WTC11 (cell line): ENCODE measurements around the gene KCNG2. TPM values are rescaled to one million over a fixed set of nuclear protein-coding genes. Genes with fewer than 3 reads are reported as not detected.

Source experiments
- ATAC-seq: fragments of 200-7000 bp; cut with Tn5 transposase; 2 replicates; pipeline ENCODE4 v1.10.0; 2021; ENCODE audit warnings: mild to moderate bottlenecking, moderate library complexity
- CTCF ChIA-PET: fragments of 300-600 bp; sonication (Branson Sonifier 250); formaldehyde crosslinking; loops from one replicate; lab custom pipeline; 2021; ENCODE audit warnings: antibody characterized with exemption; lab: Charles Lee
- POLR2A ChIA-PET: fragments of 350-600 bp; sonication (Branson Sonifier 250); formaldehyde crosslinking; loops from one replicate; lab custom pipeline; 2021; ENCODE audit warnings: antibody characterized with exemption; lab: Charles Lee
- DNase-seq: peaks from one replicate; pipeline ENCODE4 v3.0.0; 2021; ENCODE audit warnings: low spot score
- H3K27ac Mint-ChIP-seq: 2 replicates; pipeline ENCODE4 v1.8.0; 2021; ENCODE audit warnings: mixed read lengths
- H3K27me3 Mint-ChIP-seq: 2 replicates; pipeline ENCODE4 v1.8.0; 2021; ENCODE audit warnings: low read depth, mild to moderate bottlenecking, moderate library complexity, mixed read lengths
- H3K36me3 Mint-ChIP-seq: 2 replicates; pipeline ENCODE4 v1.8.0; 2021; ENCODE audit warnings: mixed read lengths
- H3K4me1 Mint-ChIP-seq: 2 replicates; pipeline ENCODE4 v1.8.0; 2022; ENCODE audit warnings: mixed read lengths
- H3K4me3 Mint-ChIP-seq: 2 replicates; pipeline ENCODE4 v1.8.0; 2021; ENCODE audit warnings: mild to moderate bottlenecking, moderate library complexity, mixed read lengths
- H3K9me3 Mint-ChIP-seq: 2 replicates; pipeline ENCODE4 v1.8.0; 2021; ENCODE audit warnings: mixed read lengths
- AFF4 ChIP-seq: sonication (generic); formaldehyde crosslinking; IDR thresholded peaks from 2 replicates; pipeline ENCODE4 v1.8.1; 2023; ENCODE audit warnings: mild to moderate bottlenecking, missing genetic modification reagents, borderline replicate concordance
- ATF1 ChIP-seq: sonication (generic); formaldehyde crosslinking; IDR thresholded peaks from 2 replicates; pipeline ENCODE4 v1.8.1; 2023; ENCODE audit warnings: mild to moderate bottlenecking, moderate library complexity, missing genetic modification reagents
- ATF3 ChIP-seq: sonication (generic); formaldehyde crosslinking; conservative IDR thresholded peaks from 2 replicates; pipeline ENCODE4 v1.8.1; 2022; ENCODE audit warnings: mild to moderate bottlenecking, missing genetic modification reagents
- CDX4 ChIP-seq: fragments of 250-450 bp; sonication (Bioruptor Pico); IDR thresholded peaks from 2 replicates; pipeline ENCODE4 v1.9.0; 2021; ENCODE audit warnings: moderate library complexity, mild to moderate bottlenecking, inconsistent platforms, borderline replicate concordance
- E2F5 ChIP-seq: sonication (generic); formaldehyde crosslinking; IDR thresholded peaks from 2 replicates; pipeline ENCODE4 v1.8.1; 2022; ENCODE audit warnings: mild to moderate bottlenecking, moderate library complexity, missing genetic modification reagents
- FOXK1 ChIP-seq: sonication (generic); formaldehyde crosslinking; IDR thresholded peaks from 2 replicates; pipeline ENCODE4 v1.8.0; 2022; ENCODE audit warnings: mild to moderate bottlenecking, moderate library complexity, missing genetic modification reagents
- IRF1 ChIP-seq: sonication (generic); formaldehyde crosslinking; IDR thresholded peaks from 2 replicates; pipeline ENCODE4 v1.8.0; 2023; ENCODE audit warnings: missing genetic modification reagents
- IRF2 ChIP-seq: sonication (generic); formaldehyde crosslinking; IDR thresholded peaks from 2 replicates; pipeline ENCODE4 v1.8.0; 2022; ENCODE audit warnings: low read depth, missing genetic modification reagents, borderline replicate concordance
- JAZF1 ChIP-seq: fragments of 250-450 bp; sonication (Bioruptor Pico); IDR thresholded peaks from 2 replicates; pipeline ENCODE4 v1.9.0; 2021; ENCODE audit warnings: moderate library complexity, mild to moderate bottlenecking, inconsistent platforms
- MYBL2 ChIP-seq: sonication (generic); formaldehyde crosslinking; IDR thresholded peaks from 2 replicates; pipeline ENCODE4 v1.8.1; 2023; ENCODE audit warnings: mild to moderate bottlenecking, moderate library complexity, missing genetic modification reagents
- SP1 ChIP-seq: sonication (generic); formaldehyde crosslinking; conservative IDR thresholded peaks from 2 replicates; pipeline ENCODE4 v1.8.1; 2022; ENCODE audit warnings: missing genetic modification reagents
- ZBTB43 ChIP-seq: sonication (generic); formaldehyde crosslinking; IDR thresholded peaks from 2 replicates; pipeline ENCODE4 v1.8.1; 2023; ENCODE audit warnings: mild to moderate bottlenecking, missing genetic modification reagents
- ZMAT4 ChIP-seq: fragments of 250-450 bp; sonication (Bioruptor Pico); IDR thresholded peaks from 2 replicates; pipeline ENCODE4 v1.9.0; 2021; ENCODE audit warnings: mild to moderate bottlenecking
- ZNF317 ChIP-seq: sonication (generic); formaldehyde crosslinking; IDR thresholded peaks from 2 replicates; pipeline ENCODE4 v1.8.1; 2023; ENCODE audit warnings: low read depth, mild to moderate bottlenecking, moderate library complexity, missing genetic modification reagents, borderline replicate concordance
- ZNF416 ChIP-seq: fragments of 250-450 bp; sonication (Bioruptor Pico); IDR thresholded peaks from 2 replicates; pipeline ENCODE4 v1.9.0; 2021; ENCODE audit warnings: mild to moderate bottlenecking, inconsistent platforms
- total RNA-seq: library from RNA; stranded (reverse); gene quantifications from 3 replicates; pipeline ENCODE4 v1.2.3, GENCODE V29; 2021

Gene KCNG2
- total RNA-seq, 1 experiment from 2014 or later, result 0.50 TPM

GRCh38 chr18:79775441-79776221 is 22.1 kb upstream of the KCNG2 start:
- TF ChIP-seq IRF2 (CRISPR knock-in tag) (no peak), E2F5 (CRISPR knock-in tag) (no peak), JAZF1 (CRISPR knock-in tag) (no peak), ATF1 (no peak), ZNF416 (CRISPR knock-in tag) (no peak), ATF3 (CRISPR knock-in tag) (no peak), ZMAT4 (CRISPR knock-in tag) (no peak), AFF4 (no peak), ZBTB43 (CRISPR knock-in tag) (no peak), ZNF317 (CRISPR knock-in tag) (no peak), IRF1 (no peak), FOXK1 (CRISPR knock-in tag) (no peak), CDX4 (no peak)
- H3K27ac Mint-ChIP-seq, result no peak overlapping the region
- ChIA-PET CTCF (no interaction called here), POLR2A (no interaction called here)
- peaks cover 8% of the 10 kb centered on the region; the same call in 1 of the 2 replicates for H3K9me3 Mint-ChIP-seq
- no peaks in the 10 kb centered on the region for H3K36me3 Mint-ChIP-seq
- DNase-seq (no peak), ATAC-seq (no peak)
- H3K4me1 Mint-ChIP-seq, result no peaks in the 10 kb centered on the region
- peaks cover 5% of the 10 kb centered on the region for H3K27me3 Mint-ChIP-seq
- H3K4me3 Mint-ChIP-seq, result no peak overlapping the region

GRCh38 chr18:79776674-79777073 is 21.1 kb upstream of the KCNG2 start:
- DNase-seq (no peak), ATAC-seq (no peak)
- no peaks in the 10 kb centered on the region for H3K36me3 Mint-ChIP-seq
- H3K4me3 Mint-ChIP-seq, result no peak overlapping the region
- H3K4me1 Mint-ChIP-seq, result no peaks in the 10 kb centered on the region
- CTCF ChIA-PET, result interaction anchor here (1.1 kb wide), 1 partner anchor 21 kb away, joined by 3 read pairs; the partner anchor contains the start of gene KCNG2
- POLR2A ChIA-PET, result no interaction called here
- no peak overlapping the region for H3K27ac Mint-ChIP-seq
- peaks cover 8% of the 10 kb centered on the region; the same call in 1 of the 2 replicates for H3K9me3 Mint-ChIP-seq
- peaks cover 5% of the 10 kb centered on the region for H3K27me3 Mint-ChIP-seq
- no peak for TF ChIP-seq SP1 (CRISPR knock-in tag)
- TF ChIP-seq IRF2 (CRISPR knock-in tag), result no peak
- no peak for TF ChIP-seq MYBL2 (CRISPR knock-in tag)
- TF ChIP-seq ZBTB43 (CRISPR knock-in tag), result no peak
- no peak for TF ChIP-seq ATF3 (CRISPR knock-in tag)
